Psoas muscle (tissue), 8 donors: ENCODE results near the gene MRPL42. TPM values are rescaled to one million over a fixed set of nuclear protein-coding genes. Genes with fewer than 3 reads are reported as not detected.

Source experiments
- ATAC-seq, 4 donors: fragments of 200-7000 bp; cut with Tn5 transposase; one replicate each; pipeline ENCODE4 v1.9.1; 2020; ENCODE audit warnings: moderate library complexity in 3 of 4, mild to moderate bottlenecking in 2 of 4
- DNase-seq, 2 donors: peaks; one replicate each; pipeline ENCODE4 v3.0.0-alpha.2; 2020
- H3K27ac ChIP-seq: fragments of 200-600 bp; one replicate; pipeline ENCODE4 v1.8.0; 2022
- H3K27me3 ChIP-seq, 3 donors: fragments of 200-600 bp in 1 of 3; one replicate each; pipeline versions ENCODE4 v1.6.1 to v1.8.0; 2013 to 2022; ENCODE audit warnings: low read length in 2 of 3, mild to moderate bottlenecking in 2 of 3, moderate library complexity in 1 of 3; ENCODE audit not compliant: insufficient read depth in 3 of 3
- H3K36me3 ChIP-seq, 2 donors: fragments of 200-600 bp in 1 of 2; one replicate each; pipeline versions ENCODE4 v1.6.1 to v1.8.0; 2013 to 2022; ENCODE audit warnings: low read depth in 1 of 2, mild to moderate bottlenecking in 1 of 2, moderate library complexity in 1 of 2; ENCODE audit not compliant: insufficient read depth in 1 of 2
- H3K4me1 ChIP-seq: fragments of 200-600 bp; one replicate; pipeline ENCODE4 v1.8.0; 2022
- H3K4me3 ChIP-seq: fragments of 200-600 bp; one replicate; pipeline ENCODE4 v1.8.0; 2022; ENCODE audit warnings: mild to moderate bottlenecking
- H3K9me3 ChIP-seq: fragments of 200-600 bp; one replicate; pipeline ENCODE4 v1.8.0; 2022
- CTCF ChIP-seq: fragments of 200-600 bp; IDR thresholded peaks from one replicate; pipeline ENCODE4 v1.8.0; 2022; ENCODE audit warnings: antibody characterized with exemption
- WGBS, 3 donors: extraction: QIAGEN DNeasy Blood & Tissue Kit; methylation state at CpG; one replicate each; pipeline versions ENCODE4 v1.1.6 to v1.1.7; 2013; 5-methylcytosine and 5-hydroxymethylcytosine counted together
- intact Hi-C, 2 donors: fragments of 100-400 bp; cut with DNase I; formaldehyde crosslinking; loops; one replicate each; pipeline versions ENCODE4 v1.11.0 to v1.14.2; 2022
- polyA plus RNA-seq, 3 donors: library from polyadenylated mRNA; stranded (reverse); fragments of 200-250 nt; gene quantifications; one replicate each; pipeline ENCODE4 v1.2.3, GENCODE V29; 2013
- total RNA-seq, 4 donors: library from RNA; stranded (reverse); fragmentation: NEBNext Ultra II Directional in 2 of 4; extraction: Animal tissue kit (Norgen Biotek cat#: 25700) in 2 of 4; gene quantifications; one replicate each; pipeline versions ENCODE4 v1.2.1 to v1.2.4, GENCODE V29; 2021 to 2023
- donor health status: healthy with polysubstance abuse.
- donor health status: DM: no; HTN: no; CAD: no; lungs with moderate emphysema.
- donor health status: Bipolar disorder and iron deficiency.
- donor health status: healthy.
- donor health status: DM: yes; HTN: yes; CAD: no.
- donor health status: DM: no; HTN: no; CAD: no.
- donor health status: DM: no; HTN: no; CAD: no.
- donor health status: DM: yes; HTN: yes; CAD: no.

Gene MRPL42
- total and polyA plus RNA-seq, 7 donors, result 22.7 to 48.3 (median 27.5) TPM

GRCh38 chr12:93521225-93522080 is 54.1 kb downstream of the MRPL42 start:
- intact Hi-C loops, result no loop called here

GRCh38 chr12:93524386-93525133 is 57.2 kb downstream of the MRPL42 start:
- no peaks in the 10 kb centered on the region for H3K36me3 ChIP-seq
- WGBS, 3 donors, result 76 to 86% (median 83%) methylated on average over 10 of the region's 10 CpGs

More at GRCh38 chr12:93521225-93522080, 54.1 kb downstream of the MRPL42 start:
- Histone ChIP-seq H3K9me3 (no peaks in the 10 kb centered on the region), H3K36me3 (no peaks in the 10 kb centered on the region), H3K4me1 (peaks cover 9% of the 10 kb centered on the region), H3K27me3 (no peaks in the 10 kb centered on the region), H3K27ac (no peak overlapping the region), H3K4me3 (no peak overlapping the region)
- ATAC-seq, result no peak
- no peak for DNase-seq
- 65 to 71% (median 67%) methylated on average over 6 of the region's 6 CpGs for WGBS, 3 donors
- no peak for TF ChIP-seq CTCF

GRCh38 chr12:93526786-93527428 is 59.6 kb downstream of the MRPL42 start:
- Histone ChIP-seq H3K9me3 (no peaks in the 10 kb centered on the region), H3K36me3 (no peaks in the 10 kb centered on the region), H3K27ac (no peak overlapping the region), H3K27me3 (no peaks in the 10 kb centered on the region), H3K4me3 (no peak overlapping the region), H3K4me1 (peaks cover 9% of the 10 kb centered on the region)
- no peak for DNase-seq
- no peak for TF ChIP-seq CTCF
- WGBS, 3 donors, result 78 to 84% (median 81%) methylated on average over 4 of the region's 4 CpGs
- ATAC-seq, result no peak
- intact Hi-C loops, result no loop called here

More at GRCh38 chr12:93524386-93525133, 57.2 kb downstream of the MRPL42 start:
- ATAC-seq, result no peak
- peaks cover 9% of the 10 kb centered on the region for H3K4me1 ChIP-seq
- intact Hi-C loops, result no loop called here
- H3K27me3 ChIP-seq, result no peaks in the 10 kb centered on the region
- TF ChIP-seq CTCF, result no peak
- H3K4me3 ChIP-seq, result no peak overlapping the region
- no peaks in the 10 kb centered on the region for H3K9me3 ChIP-seq
- DNase-seq, result no peak
- H3K27ac ChIP-seq, result no peak overlapping the region

- Histone ChIP-seq H3K27ac (no peak overlapping the region), H3K9me3 (no peaks in the 10 kb centered on the region), H3K4me3 (no peak overlapping the region), H3K36me3 (no peaks in the 10 kb centered on the region), H3K4me1 (no peaks in the 10 kb centered on the region), H3K27me3 (no peaks in the 10 kb centered on the region)
- WGBS, 3 donors, result 30 to 47% (median 32%) methylated on average over 5 of the region's 5 CpGs
- ATAC-seq, result no peak
- no peak for TF ChIP-seq CTCF
- intact Hi-C loops, result no loop called here
- no peak for DNase-seq
These were observed 63.0 kb downstream of the MRPL42 start for GRCh38 chr12:93530358-93530757.
